Spinal cord (tissue), 10 donors: Measurements from ENCODE around the gene ANKS1A. TPM values are rescaled to one million over a fixed set of nuclear protein-coding genes. Genes with fewer than 3 reads are reported as not detected.

Source experiments
- DNase-seq, 6 donors: peaks; one replicate each; pipeline versions ENCODE4 v3.0.0 to v3.0.0-alpha.2; 2013 to 2015; ENCODE audit warnings: low spot score in 6 of 6, low read depth in 4 of 6
- H3K27ac ChIP-seq: one replicate; pipeline ENCODE4 v1.5.1; 2013; ENCODE audit warnings: low read depth, low read length, control low read depth
- H3K27me3 ChIP-seq: one replicate; pipeline ENCODE4 v1.6.1; 2013; ENCODE audit warnings: low read length; ENCODE audit not compliant: control insufficient read depth, insufficient read depth
- H3K36me3 ChIP-seq: one replicate; pipeline ENCODE4 v1.6.1; 2013; ENCODE audit warnings: low read length; ENCODE audit not compliant: control insufficient read depth, insufficient read depth
- H3K4me1 ChIP-seq: one replicate; pipeline ENCODE4 v1.6.1; 2013; ENCODE audit warnings: low read length; ENCODE audit not compliant: control insufficient read depth, insufficient read depth
- H3K4me3 ChIP-seq: one replicate; pipeline ENCODE4 v1.5.1; 2013; ENCODE audit warnings: low read depth, low read length, control low read depth
- H3K9me3 ChIP-seq: one replicate; pipeline ENCODE4 v1.6.1; 2013; ENCODE audit warnings: low read length; ENCODE audit not compliant: control insufficient read depth, insufficient read depth
- WGBS: methylation state at CpG from one replicate; pipeline ENCODE4 v1.1.5; 2013; ENCODE audit warnings: missing lambda C conversion rate; ENCODE audit not compliant: insufficient coverage; 5-methylcytosine and 5-hydroxymethylcytosine counted together
- polyA plus RNA-seq, 2 donors: library from polyadenylated mRNA; unstranded; fragments of 120-200 nt; gene quantifications; one replicate each; pipeline ENCODE4 v1.2.1, GENCODE V29; 2013; ENCODE audit not compliant: insufficient read length in 2 of 2
- total RNA-seq, 2 donors: library from RNA; depleted of rRNA in 1 of 2; stranded (reverse); fragments of 120-200 nt in 1 of 2; fragments of >200 nt in 1 of 2; gene quantifications; one replicate each; pipeline versions ENCODE4 v1.2.3 to v1.2.4, GENCODE V29; 2013 to 2014
- donor health status: healthy.

Gene ANKS1A
- total and polyA plus RNA-seq, 4 donors = 31.1 to 53.6 (median 42.4) TPM

DNA sequence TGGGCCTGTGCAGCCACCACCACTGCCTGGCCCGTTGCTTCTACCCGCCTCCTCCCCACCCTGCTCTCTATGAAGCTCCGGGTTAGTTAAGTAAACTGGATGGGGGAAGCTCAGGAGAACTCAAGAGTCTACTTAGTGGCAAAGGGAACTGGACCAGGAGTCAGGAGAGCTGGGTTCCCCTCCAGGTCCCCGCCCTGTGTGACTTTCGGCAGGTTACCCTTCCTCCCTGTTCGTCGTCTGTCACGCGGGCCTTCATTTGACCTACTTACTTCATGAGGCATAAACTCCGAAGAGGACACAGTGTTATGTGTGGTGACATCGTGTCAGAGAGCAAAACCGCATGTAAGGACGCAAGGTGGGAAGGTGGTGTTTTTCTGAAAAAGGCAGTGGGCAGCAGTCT lies 176.8 kb downstream of the ANKS1A start:
- no peak overlapping the region for H3K27ac ChIP-seq
- H3K4me1 ChIP-seq = peaks cover 34% of the 10 kb centered on the region
- DNase-seq = no peak
- 87% methylated on average over 6 of the region's 13 CpGs for WGBS
- no peaks in the 10 kb centered on the region for H3K27me3 ChIP-seq
- no peak overlapping the region for H3K4me3 ChIP-seq
- H3K9me3 ChIP-seq = no peaks in the 10 kb centered on the region
- peaks cover 71% of the 10 kb centered on the region for H3K36me3 ChIP-seq

DNA sequence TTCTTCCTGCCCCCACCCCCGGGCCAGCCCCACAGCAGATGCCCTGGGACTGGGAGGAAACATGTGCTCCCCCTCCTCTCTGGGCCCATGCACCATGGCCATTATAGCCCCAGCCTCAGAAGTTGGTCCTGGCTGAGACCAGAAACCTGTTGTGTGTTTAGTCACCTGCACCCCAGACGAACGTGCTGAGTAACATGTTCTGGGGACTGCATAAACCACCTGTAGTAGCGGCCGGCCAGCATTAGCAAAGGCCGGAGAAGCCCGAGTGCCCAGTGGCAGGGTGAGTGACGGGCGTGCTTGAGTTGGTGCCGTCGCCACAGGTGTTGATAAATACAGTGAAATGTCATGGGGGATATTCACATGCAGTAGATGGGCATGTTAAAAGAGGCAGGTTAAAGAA lies 178.2 kb downstream of the ANKS1A start:
- peaks cover 66% of the 10 kb centered on the region for H3K36me3 ChIP-seq
- WGBS = 94% methylated on average over 11 of the region's 11 CpGs
- no peaks in the 10 kb centered on the region for H3K9me3 ChIP-seq

DNA sequence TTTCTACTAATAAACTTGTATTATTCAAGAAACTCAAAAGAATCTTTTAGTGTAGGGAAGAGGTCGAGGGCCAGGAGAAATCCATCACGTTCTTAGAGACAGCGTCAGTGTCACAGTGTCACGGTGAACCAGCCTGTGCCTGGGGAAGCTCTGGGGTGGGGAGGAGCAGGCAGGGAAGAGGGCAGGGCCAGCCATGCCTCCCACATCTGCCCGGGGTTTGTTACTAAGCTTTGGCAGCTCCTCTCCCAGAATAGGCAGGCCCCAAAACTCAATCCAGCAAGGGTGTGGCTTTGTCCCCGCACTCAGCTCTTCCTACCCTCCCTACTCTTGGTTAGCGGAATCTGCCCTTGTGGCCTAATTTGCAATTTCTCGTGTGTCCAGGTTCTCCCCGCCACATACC lies 179.2 kb downstream of the ANKS1A start:
- H3K27ac ChIP-seq = no peak overlapping the region
- H3K27me3 ChIP-seq = no peaks in the 10 kb centered on the region
- peaks cover 72% of the 10 kb centered on the region for H3K36me3 ChIP-seq
- WGBS = 58% methylated on average over 6 of the region's 9 CpGs
- DNase-seq = no peak
- H3K4me3 ChIP-seq = no peak overlapping the region
- H3K9me3 ChIP-seq = no peaks in the 10 kb centered on the region
- H3K4me1 ChIP-seq = peaks cover 19% of the 10 kb centered on the region

More for the DNA sequence above, 178.2 kb downstream of the ANKS1A start:
- peaks cover 21% of the 10 kb centered on the region for H3K4me1 ChIP-seq
- no peak overlapping the region for H3K4me3 ChIP-seq
- no peaks in the 10 kb centered on the region for H3K27me3 ChIP-seq
- H3K27ac ChIP-seq = no peak overlapping the region
- no peak for DNase-seq

DNA sequence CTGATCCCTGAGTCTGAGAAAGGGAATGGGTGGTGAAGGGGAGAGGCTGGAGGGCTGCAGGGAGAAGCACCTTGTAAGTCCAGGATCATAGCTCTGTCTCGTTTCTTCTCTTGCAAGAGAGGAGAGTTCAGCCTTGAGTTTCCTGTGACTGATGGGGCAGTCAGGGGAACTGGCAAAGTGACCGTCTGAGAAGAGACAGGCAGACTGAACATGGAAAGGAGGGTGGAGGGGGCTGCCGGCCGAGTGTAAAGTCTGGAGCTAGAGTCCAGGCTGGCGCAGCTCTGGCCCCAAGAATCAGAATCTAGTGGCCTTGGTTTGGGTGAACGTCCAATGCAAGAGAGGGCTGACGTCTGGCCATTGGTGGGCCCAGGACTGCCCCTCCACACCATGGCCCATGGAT lies 179.6 kb downstream of the ANKS1A start:
- no peak overlapping the region for H3K27ac ChIP-seq

DNA sequence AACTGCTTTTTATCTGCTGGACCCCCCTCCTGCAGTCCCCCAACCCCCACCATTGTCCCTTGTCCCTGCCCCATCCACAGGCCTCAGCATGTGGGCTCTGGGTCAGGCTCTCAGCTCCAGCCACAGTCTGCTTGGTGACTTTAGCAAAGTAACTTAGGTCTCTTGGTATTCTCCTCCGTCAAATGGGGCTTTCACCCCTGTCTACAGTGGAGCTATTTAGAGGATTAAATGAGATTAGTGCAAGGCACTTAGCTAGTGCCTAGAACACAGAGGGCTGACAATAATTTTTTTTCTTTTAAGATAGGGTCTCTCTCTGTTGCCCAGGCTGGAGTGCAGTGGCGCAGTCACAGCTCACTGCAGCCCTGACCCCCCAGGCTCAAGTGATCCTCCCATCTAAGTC lies 180.2 kb downstream of the ANKS1A start:
- H3K27me3 ChIP-seq = no peaks in the 10 kb centered on the region
- WGBS = no CpG with 5 or more reads among the region's 2 CpGs
- H3K4me1 ChIP-seq = peaks cover 11% of the 10 kb centered on the region
- no peak overlapping the region for H3K27ac ChIP-seq
- peaks cover 74% of the 10 kb centered on the region for H3K36me3 ChIP-seq
- no peak overlapping the region for H3K4me3 ChIP-seq
- no peaks in the 10 kb centered on the region for H3K9me3 ChIP-seq
- no peak for DNase-seq

More for the DNA sequence above, 179.6 kb downstream of the ANKS1A start:
- H3K9me3 ChIP-seq = no peaks in the 10 kb centered on the region
- DNase-seq = no peak
- no peak overlapping the region for H3K4me3 ChIP-seq
- H3K4me1 ChIP-seq = peaks cover 16% of the 10 kb centered on the region
- WGBS = 63% methylated on average over 6 of the region's 7 CpGs
- peaks cover 74% of the 10 kb centered on the region for H3K36me3 ChIP-seq
- H3K27me3 ChIP-seq = no peaks in the 10 kb centered on the region

DNA sequence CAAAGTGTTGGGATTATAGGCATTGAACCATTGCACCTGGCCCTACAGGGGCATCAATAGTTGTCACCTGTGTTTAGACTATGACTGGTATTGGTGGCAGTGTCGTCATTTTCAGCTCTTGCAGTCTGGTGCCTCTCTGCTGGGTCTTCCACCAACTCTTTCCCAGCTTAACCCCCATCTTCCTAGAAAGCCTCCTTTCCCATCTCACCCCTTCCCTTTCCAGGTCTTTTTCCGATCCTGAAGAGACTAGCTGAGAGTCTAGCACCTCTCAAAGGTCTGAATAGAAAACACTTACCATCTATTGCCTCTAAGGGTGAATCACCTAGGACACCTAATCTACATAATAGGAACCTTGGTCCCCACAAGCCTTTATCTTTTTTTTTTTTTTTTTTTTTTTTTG lies 181.1 kb downstream of the ANKS1A start:
- no peaks in the 10 kb centered on the region for H3K9me3 ChIP-seq
- no peak overlapping the region for H3K27ac ChIP-seq
- no peak for DNase-seq
- no peaks in the 10 kb centered on the region for H3K27me3 ChIP-seq
- H3K4me1 ChIP-seq = peaks cover 11% of the 10 kb centered on the region
- H3K4me3 ChIP-seq = no peak overlapping the region
- peaks cover 73% of the 10 kb centered on the region for H3K36me3 ChIP-seq
- WGBS = 76% methylated on average over 2 of the region's 2 CpGs

DNA sequence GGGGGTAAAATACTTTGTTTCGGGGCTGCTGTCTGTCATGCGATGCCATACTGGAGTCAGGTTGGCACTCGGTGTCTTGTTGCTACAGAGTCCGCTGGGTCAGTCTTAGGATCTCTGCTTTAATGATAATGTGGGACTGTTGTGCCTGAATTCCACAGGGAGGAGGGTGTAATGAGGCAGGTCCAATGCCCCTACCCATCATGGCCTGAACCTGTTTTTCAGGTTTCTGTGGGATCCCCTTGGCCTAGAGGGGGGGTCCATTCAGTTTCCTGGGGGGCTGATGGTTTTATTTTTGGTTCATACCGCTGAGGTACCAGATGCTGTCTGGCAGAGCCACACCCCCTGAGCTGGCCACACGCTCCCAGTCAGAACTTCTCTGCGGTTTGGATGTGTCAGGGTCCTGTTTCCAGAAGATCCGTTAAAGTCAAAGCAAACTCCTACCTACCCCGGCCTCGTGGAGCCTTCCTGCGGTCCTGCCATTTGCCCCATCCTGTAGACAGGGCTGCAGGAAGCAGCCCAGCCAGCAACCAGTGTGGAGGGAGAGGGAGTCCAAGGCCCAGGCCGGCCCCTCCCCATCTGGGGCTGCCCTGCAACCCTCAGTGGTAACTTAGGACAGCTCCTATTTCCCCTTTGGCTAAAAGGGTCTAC lies 182.4 kb downstream of the ANKS1A start:
- peaks cover 11% of the 10 kb centered on the region for H3K4me1 ChIP-seq
- peaks cover 65% of the 10 kb centered on the region for H3K36me3 ChIP-seq
- no peak overlapping the region for H3K4me3 ChIP-seq
- WGBS = 73% methylated on average over 11 of the region's 12 CpGs
- H3K27me3 ChIP-seq = no peaks in the 10 kb centered on the region
- no peaks in the 10 kb centered on the region for H3K9me3 ChIP-seq
- DNase-seq = no peak
- H3K27ac ChIP-seq = no peak overlapping the region

DNA sequence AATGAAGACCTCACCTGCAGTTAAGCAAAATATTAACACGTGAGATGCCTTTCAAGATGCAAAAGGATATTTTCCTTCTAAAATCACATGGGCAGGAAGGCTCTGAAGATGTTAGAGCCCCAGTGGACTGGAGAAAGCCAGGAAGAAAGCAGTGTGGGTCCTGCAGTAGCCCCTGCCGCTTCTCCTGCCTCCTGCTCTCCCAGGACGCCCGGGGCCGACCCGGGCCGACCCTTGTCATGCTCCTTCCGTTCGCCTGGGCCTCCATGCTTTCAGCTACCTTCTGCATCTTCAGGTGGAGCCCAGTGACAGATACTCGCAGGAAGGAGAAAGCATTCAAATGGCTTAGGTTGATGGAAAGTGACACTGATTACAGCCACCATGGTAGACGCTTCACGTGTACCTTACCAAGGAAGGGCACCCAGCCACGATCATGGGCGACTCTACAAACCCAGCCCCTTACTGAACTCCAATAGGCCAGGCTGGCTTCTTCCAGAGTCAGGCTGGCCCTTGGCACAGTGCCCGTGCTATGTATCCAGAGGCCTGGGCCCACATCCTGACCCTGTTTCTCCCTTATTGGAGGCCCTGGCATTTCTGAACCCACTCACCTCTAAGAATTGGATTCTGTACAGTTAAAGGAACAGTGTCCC lies 183.1 kb downstream of the ANKS1A start:
- no peak overlapping the region for H3K27ac ChIP-seq

DNA sequence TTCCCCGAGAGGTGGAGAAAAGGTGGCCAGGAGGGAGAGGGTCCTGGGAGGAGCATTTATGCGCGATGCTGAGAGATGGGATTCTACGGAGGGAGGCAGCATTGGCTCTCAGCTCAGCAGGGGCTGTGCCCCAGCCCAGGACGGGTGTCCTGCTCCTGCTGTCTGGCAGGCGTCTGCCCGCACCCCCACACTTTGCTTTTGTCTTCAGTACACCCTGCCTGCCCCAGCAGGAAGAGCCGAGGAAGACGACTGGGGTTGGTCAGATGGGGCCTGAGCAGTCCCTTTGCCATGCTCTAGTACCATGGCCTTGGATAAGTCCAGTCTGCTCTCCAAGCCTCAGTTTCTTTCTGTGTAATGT lies 183.6 kb downstream of the ANKS1A start:
- WGBS = 94% methylated on average over 7 of the region's 9 CpGs
- H3K4me3 ChIP-seq = no peak overlapping the region
- no peak for DNase-seq
- H3K4me1 ChIP-seq = peaks cover 11% of the 10 kb centered on the region
- H3K27me3 ChIP-seq = no peaks in the 10 kb centered on the region
- H3K36me3 ChIP-seq = peaks cover 63% of the 10 kb centered on the region
- no peak overlapping the region for H3K27ac ChIP-seq
- no peaks in the 10 kb centered on the region for H3K9me3 ChIP-seq

More for the DNA sequence above, 183.1 kb downstream of the ANKS1A start:
- Histone ChIP-seq H3K9me3 (no peaks in the 10 kb centered on the region), H3K27me3 (no peaks in the 10 kb centered on the region), H3K4me1 (peaks cover 11% of the 10 kb centered on the region), H3K4me3 (no peak overlapping the region), H3K36me3 (peaks cover 60% of the 10 kb centered on the region)
- no peak for DNase-seq
- WGBS = 86% methylated on average over 12 of the region's 15 CpGs

DNA sequence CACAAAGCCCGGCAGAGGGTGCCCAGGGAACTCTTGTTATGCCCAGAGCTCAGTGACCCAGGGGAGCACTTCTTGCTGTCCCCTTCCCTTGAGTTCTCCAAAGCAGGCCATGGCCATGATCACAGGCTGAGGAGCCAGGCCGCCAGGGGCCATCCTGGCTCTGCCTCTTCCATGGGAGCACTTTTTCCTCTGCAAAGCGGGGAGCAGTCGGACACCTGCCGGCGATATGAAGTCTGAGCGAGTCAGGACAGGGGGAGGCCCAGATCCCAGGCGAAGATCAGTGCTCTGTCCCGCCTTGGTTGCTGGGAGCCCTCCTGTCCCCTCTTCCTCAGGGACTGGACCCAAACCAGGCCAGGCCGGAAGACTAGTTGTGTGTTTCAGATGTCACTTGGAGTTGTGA lies 184.2 kb downstream of the ANKS1A start:
- no peak overlapping the region for H3K4me3 ChIP-seq
- H3K27me3 ChIP-seq = no peaks in the 10 kb centered on the region
- WGBS = 99% methylated on average over 9 of the region's 10 CpGs
- H3K36me3 ChIP-seq = peaks cover 66% of the 10 kb centered on the region
- no peaks in the 10 kb centered on the region for H3K9me3 ChIP-seq
- peaks cover 9% of the 10 kb centered on the region for H3K4me1 ChIP-seq
- DNase-seq = no peak
- H3K27ac ChIP-seq = no peak overlapping the region
